Stimulated activated CD4-positive, alpha-beta T cell treated with anti-CD3 and anti-CD28 coated beads, Interleukin-15, amount 100 ng/mL, for 24 hours (primary cell): ENCODE measurements around the gene PER3.
"Not testable (repeated sequence)": the region's sequence is repeated elsewhere in the genome, so short reads cannot be mapped to it uniquely, and the experiment has no call there.

Experiments
- DNase-seq: peaks from one replicate; pipeline ENCODE4 v3.0.0-alpha.2; 2020

The PER3 gene

DNA sequence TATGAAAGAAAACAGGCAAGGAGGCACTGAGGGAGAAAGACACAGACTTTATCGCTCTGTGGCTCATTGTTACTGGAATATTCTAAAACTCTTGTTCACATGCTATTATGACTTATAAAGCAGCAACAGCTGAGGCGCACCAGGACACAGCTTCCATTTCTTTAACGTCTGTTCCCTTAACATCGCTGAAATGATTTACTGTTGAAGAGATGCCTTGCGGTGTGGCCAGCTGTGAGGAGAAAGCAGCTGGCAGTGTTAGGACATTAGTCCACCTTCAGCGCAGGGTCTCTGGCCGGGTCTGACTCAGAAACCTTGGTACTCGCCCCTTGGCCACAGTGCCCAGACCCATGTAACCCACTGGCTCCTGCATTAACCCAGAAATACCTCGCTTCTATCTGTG, 3.1 kb upstream of the PER3 start:
- DNase-seq = no peak

GRCh38 chr1:7781501-7781900, 2.6 kb upstream of the PER3 start:
- no peak for DNase-seq

DNA sequence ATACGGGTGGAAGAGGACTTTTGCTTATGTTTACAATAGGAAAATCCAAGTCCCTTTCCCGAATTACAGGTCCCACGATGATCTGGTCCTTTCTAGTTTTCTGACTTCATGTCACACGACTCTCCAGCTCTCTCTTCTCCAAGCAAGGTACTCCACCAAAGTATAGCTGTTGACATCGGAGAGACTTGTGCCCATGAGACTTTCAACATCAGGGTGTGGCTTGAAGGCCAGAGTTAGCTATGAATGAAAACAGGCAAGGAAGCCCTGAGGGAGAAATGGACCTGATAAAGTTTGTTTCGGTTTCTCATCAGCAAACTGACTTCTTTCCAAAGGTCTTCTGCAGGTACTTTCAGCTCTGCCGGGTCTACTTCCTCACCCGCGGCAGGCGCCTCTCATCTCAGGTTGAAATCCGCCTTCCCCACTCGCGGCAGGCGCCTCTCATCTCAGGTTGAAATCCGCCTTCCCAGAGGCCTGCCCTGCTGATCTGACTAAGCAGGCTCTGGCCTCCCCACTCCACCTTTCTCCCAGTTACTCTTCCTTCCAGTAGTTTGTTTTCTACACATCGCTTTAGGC, 2.1 kb upstream of the PER3 start:
- no peak for DNase-seq

- peak; percentile 58 for DNase-seq
Observed at GRCh38 chr1:7783178-7783711, 846 bp upstream of the PER3 start.

DNA sequence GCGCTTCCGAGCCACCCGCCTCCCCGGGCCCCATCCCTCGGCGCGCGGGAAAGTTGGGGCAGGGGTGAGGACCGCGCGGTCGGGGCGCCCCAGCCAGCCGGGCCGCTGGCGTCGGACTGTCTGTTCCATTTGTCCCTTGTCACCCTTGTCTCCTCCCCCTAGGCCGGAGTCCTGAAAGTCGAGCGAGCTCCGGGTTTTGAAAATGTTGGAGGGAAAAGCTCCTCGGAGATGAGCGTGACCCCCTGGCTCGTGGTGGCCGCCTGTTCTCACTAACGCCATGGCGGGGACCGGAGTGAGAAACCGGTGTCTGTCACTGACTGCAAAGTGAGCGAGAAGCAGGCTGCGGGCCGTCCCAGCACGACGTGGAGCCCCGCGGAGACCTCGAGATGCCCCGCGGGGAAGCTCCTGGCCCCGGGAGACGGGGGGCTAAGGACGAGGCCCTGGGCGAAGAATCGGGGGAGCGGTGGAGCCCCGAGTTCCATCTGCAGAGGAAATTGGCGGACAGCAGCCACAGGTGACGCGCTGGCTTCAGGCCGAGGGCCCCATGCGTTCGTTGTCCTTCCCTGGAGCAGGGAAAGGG, 491 bp downstream of the PER3 start:
- DNase-seq = no peak

DNA sequence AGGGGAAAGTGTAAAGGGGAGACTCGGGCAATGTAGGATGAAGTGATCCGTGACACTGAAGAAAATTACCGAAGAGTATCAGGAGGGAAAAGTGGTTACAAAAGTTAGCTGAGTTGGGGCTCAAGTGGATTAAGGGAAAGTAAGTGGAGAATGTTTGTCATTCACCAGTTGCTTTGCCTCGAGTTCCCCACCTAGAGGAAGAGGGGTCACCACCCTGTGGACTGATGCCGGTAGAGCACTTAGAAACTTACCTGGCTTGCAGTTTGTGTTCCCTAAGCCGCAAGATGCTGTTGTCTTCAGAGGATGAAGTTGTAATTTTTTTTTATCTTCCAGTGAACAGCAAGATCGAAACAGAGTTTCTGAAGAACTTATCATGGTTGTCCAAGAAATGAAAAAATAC, 1.0 kb downstream of the PER3 start:
- no peak for DNase-seq

DNA sequence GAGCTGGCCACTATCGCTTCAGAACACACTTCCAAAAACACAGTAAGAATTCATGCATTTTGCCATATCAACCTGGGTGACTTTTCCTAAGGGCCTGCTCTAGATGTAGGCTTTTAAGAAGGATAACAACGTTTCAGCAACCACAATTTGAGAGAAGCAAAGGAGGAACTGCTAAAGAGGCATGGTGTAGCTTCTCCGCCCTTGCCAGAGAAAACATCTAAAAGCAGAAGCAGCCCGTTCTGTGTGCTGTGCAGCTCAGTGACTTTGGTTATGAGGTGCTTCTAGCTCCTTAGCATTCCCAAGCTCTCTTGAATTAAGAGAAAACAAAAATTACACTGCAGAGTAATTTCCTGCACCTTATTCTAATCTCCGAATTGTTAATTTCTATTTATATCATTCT, 2.7 kb downstream of the PER3 start:
- no peak for DNase-seq

DNA sequence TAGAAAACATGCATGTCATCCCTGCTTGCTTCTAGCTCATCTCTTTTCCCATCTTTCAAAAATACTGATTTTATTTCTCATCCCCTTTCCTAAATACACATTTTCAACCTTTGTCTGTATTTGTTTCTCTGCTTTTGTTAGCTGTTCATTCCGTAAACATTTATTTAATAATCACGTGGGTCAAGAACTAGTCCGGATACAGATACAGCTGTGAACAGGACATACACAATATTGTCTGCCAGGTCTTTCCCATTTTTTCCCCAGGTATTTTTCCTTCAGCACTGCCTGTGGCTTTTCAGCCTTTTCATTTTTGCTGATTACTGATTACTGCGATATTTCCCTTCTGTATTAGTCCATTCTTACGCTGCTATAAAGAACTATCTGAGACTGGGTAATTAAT, 5.7 kb downstream of the PER3 start:
- no peak for DNase-seq

- not testable (repeated sequence) for DNase-seq
Observed at GRCh38 chr1:7791027-7791426, 6.9 kb downstream of the PER3 start.

- no peak for DNase-seq
Observed at GRCh38 chr1:7795406-7795805, 11.3 kb downstream of the PER3 start.

DNA sequence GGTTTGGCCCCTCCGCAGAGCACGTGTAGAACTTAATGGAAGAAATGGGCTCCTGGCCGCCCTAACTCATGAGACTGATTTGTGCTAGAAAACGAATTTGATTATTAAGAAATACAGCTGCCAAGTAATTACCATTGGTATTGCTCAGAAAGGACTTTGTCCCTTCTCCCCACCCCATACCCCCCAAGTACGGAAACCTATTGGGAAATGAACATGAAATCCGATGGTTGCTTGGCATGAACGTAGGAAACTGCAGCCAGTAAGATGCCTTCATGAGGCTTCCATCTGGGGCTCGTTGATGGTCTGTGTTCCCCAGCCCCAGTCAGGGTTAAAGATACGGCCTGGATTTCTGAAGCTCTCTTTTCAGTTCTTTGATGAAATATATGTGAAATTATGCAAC, 21.4 kb downstream of the PER3 start:
- DNase-seq = no peak

- no peak for DNase-seq
Observed at GRCh38 chr1:7808253-7808844, 24.3 kb downstream of the PER3 start.

GRCh38 chr1:7809742-7810141, 25.7 kb downstream of the PER3 start:
- DNase-seq = no peak

DNA sequence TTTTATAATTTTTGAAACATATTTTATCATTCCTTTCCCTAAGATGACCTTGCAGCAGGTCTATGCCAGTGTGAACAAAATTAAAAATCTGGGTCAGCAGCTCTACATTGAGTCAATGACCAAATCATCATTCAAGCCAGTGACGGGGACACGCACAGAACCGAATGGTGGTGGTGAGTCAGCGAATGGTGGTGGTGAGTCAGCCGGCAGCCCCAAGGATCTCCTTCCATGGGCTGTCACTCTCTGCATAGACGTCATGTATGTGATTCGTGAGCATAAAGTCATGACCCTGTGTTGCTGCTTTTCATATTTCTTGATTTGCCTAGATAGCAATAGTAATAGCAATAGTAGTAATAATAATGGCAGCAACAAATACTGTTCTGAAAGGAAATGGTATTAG, 26.3 kb downstream of the PER3 start:
- DNase-seq = peak; percentile 57

GRCh38 chr1:7811476-7811875, 27.4 kb downstream of the PER3 start:
- DNase-seq = no peak

GRCh38 chr1:7813677-7814373, 29.7 kb downstream of the PER3 start:
- no peak for DNase-seq

DNA sequence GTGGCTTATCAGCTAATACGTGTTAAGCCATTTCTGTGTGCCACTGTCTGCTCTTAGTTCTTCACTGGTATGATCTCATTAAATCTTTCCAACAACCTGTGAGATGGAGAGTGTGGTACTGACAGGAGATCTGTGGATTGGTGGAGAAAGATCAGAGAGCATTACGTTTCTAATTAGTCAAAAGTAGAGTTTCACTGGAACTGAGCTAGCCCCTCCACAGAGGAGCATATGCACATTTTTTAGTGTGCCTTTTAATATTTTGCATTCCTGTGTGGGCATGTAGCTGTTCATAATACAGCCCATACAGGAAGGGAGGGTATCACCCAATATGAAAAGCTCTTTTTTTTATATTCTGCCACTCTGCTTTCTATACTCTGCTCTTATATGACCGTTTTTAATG, 37.2 kb downstream of the PER3 start:
- no peak for DNase-seq

- DNase-seq = no peak
Observed at GRCh38 chr1:7824701-7825100, 40.6 kb downstream of the PER3 start.

DNA sequence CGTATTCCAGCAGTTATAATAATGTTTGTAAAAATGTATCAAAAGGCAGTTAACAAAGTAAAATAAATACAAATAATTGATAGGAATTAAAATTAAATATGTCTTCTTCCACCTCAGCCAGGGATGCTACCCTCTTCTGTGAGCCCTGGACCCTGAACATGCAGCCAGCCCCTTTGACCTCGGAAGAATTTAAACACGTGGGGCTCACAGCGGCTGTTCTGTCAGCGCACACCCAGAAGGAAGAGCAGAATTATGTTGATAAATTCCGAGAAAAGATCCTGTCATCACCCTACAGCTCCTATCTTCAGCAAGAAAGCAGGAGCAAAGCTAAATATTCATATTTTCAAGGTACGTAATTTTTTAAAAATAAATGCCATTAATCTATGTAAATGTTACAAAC, 42.3 kb downstream of the PER3 start:
- DNase-seq = no peak

DNA sequence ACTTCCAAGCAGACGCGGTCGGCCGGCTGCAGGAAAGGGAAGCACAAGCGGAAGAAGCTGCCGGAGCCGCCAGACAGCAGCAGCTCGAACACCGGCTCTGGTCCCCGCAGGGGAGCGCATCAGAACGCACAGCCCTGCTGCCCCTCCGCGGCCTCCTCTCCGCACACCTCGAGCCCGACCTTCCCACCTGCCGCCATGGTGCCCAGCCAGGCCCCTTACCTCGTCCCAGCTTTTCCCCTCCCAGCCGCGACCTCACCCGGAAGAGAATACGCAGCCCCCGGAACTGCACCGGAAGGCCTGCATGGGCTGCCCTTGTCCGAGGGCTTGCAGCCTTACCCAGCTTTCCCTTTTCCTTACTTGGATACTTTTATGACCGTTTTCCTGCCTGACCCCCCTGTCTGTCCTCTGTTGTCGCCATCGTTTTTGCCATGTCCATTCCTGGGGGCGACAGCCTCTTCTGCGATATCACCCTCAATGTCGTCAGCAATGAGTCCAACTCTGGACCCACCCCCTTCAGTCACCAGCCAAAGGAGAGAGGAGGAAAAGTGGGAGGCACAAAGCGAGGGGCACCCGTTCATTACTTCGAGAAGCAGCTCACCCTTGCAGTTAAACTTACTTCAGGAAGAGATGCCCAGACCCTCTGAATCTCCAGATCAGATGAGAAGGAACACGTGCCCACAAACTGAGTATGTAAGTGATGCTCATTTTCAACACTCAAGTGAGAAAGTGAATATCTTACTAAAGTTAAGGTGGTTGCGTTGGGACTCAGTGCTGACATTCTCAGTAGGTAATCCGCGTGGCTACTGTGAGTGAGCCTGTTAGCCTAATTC, 43.2 kb downstream of the PER3 start:
- peak; percentile 50 for DNase-seq

- DNase-seq = no peak
Observed at GRCh38 chr1:7831458-7831857, 47.4 kb downstream of the PER3 start.

GRCh38 chr1:7833035-7833434, 48.9 kb downstream of the PER3 start:
- DNase-seq = no peak

- no peak for DNase-seq
Observed at GRCh38 chr1:7838714-7839113, 54.6 kb downstream of the PER3 start.
